Effector memory CD8-positive, alpha-beta T cell (primary cell): ENCODE results near the gene ZMYM4.
"Not testable (repeated sequence)": the region's sequence is repeated elsewhere in the genome, so short reads cannot be mapped to it uniquely, and the experiment has no call there.

Experiments used
- ATAC-seq: fragments of 150-1000 bp; cut with Tn5 transposase; replicated peaks from 2 replicates; pipeline ENCODE4 v1.10.0; 2021; ENCODE audit warnings: mild to moderate bottlenecking, moderate library complexity
- DNase-seq, 3 experiments: peaks; one replicate each; pipeline ENCODE4 v3.0.0; 2021
- H3K27ac Mint-ChIP-seq, 2 donors: one replicate each; pipeline ENCODE4 v1.8.0; 2022; ENCODE audit warnings: mild to moderate bottlenecking in 2 of 2, mixed read lengths in 2 of 2, moderate library complexity in 2 of 2
- H3K27me3 Mint-ChIP-seq, 2 donors: one replicate each; pipeline ENCODE4 v1.8.0; 2022; ENCODE audit warnings: mixed read lengths in 2 of 2
- H3K36me3 Mint-ChIP-seq: one replicate; pipeline ENCODE4 v1.8.0; 2022; ENCODE audit warnings: mild to moderate bottlenecking, moderate library complexity, mixed read lengths; ENCODE audit not compliant: insufficient read depth
- H3K4me1 Mint-ChIP-seq, 2 donors: one replicate each; pipeline ENCODE4 v1.8.0; 2022; ENCODE audit warnings: low read depth in 2 of 2, mixed read lengths in 2 of 2
- H3K4me3 Mint-ChIP-seq, 2 donors: one replicate each; pipeline ENCODE4 v1.8.0; 2022; ENCODE audit warnings: mild to moderate bottlenecking in 2 of 2, mixed read lengths in 2 of 2, moderate library complexity in 2 of 2
- H3K9me3 Mint-ChIP-seq, 2 donors: one replicate each; pipeline ENCODE4 v1.8.0; 2022; ENCODE audit warnings: mixed read lengths in 2 of 2

The ZMYM4 gene

DNA sequence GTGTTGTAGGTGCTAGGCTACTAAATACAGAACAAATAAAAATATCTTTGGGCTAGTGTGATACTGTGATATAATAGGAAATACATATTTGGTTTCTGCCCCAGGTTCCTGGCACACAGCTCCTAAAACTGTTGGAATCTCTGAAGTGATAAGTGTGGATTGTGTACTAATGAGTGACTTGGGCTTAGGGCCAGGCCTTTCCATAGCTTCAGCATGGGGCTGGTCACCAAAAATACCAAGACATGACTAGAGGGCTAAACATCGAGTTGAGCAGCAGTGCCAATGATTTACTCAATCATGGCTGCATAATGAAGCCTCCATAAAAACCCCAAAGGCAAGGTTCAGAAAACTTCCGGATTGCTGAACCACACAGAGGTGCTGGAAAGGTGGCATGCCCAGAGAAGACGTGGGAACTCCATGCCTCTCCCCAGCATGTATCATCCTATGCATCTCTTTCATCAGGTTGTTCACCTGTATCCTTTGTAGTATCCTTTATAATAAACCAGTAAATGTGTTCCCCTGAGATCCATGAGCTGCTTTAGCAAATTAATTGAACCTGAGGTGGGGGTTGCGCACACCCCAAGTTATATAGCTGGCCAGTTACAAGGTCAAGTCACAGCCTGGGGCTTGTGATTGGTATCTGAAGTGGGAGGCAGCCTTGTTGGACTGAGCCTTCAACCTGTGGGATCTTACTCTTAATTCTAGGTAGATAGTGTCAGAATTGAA is 51.6 kb downstream of the ZMYM4 start:
- H3K36me3 Mint-ChIP-seq, result peaks cover 8% of the 10 kb centered on the region
- peak overlapping the region in 1 of 2 donors; percentile 1 for H3K27ac Mint-ChIP-seq
- ATAC-seq, result no peak

DNA sequence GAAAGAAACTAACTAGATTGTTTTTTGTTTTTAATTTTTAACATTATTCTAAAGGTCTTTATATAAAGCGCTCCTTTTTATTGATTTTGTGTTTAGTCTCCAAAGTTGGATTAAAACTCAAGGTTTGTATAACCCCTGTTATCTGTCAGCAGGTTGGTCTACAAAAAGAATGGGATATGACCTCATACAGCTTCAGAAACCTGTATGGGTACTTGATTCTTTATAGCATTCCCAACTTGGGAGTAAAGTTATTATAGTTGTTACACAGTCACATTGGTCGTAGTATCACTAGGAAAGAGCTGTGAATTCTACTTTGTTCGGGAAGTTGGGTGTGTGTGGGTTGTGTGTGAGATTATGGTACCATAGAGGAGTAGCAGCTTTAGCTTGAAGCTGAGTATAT is 52.4 kb downstream of the ZMYM4 start:
- ATAC-seq, result no peak
- Mint-ChIP-seq H3K36me3 (peaks cover 8% of the 10 kb centered on the region), H3K9me3 (no peaks in the 10 kb centered on the region), H3K4me1 (peaks cover 13 to 14% of the 10 kb centered on the region in 2 donors), H3K27ac (no peak overlapping the region), H3K4me3 (no peak overlapping the region), H3K27me3 (no peaks in the 10 kb centered on the region)
- no peak for DNase-seq

More for the DNA sequence above, 51.6 kb downstream of the ZMYM4 start:
- peaks cover 13 to 14% of the 10 kb centered on the region in 2 donors for H3K4me1 Mint-ChIP-seq
- no peaks in the 10 kb centered on the region for H3K27me3 Mint-ChIP-seq
- DNase-seq, result no peak
- no peaks in the 10 kb centered on the region for H3K9me3 Mint-ChIP-seq
- no peak overlapping the region for H3K4me3 Mint-ChIP-seq

DNA sequence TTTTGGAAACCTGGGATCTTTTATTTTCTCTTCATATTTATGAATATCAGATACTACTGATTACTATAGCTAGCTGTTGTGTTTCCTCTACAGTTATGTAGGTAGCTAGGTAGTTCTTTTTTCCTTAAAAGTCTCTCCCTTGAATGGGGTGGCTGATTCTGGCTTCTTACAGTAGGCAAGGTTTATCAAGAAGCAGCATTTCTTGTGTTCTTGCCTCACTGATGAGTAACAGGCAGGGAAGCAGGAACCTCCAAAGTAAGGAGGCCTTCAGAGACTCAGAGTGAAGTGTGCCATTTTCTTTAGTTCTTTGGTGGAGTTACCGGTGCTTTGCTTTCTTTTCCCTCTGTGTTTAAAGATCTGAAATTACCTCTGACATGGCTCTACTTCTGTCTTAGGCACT is 56.0 kb downstream of the ZMYM4 start:
- Mint-ChIP-seq H3K4me3 (no peak overlapping the region), H3K36me3 (peaks cover 5% of the 10 kb centered on the region), H3K9me3 (no peaks in the 10 kb centered on the region), H3K4me1 (peaks cover 13 to 17% of the 10 kb centered on the region in 2 donors), H3K27me3 (no peaks in the 10 kb centered on the region), H3K27ac (peak overlapping the region; percentile 42 to 75)
- no peak for DNase-seq
- no peak for ATAC-seq

DNA sequence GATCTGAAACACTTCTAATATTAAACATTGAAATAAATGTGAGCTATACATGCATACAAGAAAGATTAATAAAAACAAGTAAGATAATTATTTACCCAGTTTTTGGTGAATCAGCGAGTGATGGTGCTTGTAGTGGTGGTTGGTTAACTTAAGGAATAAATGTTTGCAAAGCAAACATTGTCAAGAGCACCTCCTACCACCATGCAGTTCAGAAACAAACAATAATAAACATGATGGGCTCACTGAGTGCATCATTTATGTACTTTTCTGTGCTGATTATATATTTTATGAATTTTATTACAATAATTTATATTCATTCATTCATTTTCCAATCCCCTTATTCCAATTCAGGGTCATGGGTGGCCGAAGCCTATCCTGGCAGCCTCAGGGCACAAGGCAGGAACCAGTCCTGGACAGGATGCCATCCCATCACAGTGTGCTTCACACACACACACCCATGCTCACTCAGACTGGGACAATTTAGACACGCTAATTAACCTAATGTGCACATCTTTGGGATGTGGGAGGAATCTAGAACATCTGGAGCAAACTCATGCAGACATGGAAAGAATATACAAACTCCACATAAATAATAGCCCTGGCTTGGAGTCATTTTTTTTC is 57.8 kb downstream of the ZMYM4 start:
- peaks cover 8 to 10% of the 10 kb centered on the region in 2 donors for H3K4me1 Mint-ChIP-seq
- ATAC-seq (no peak), DNase-seq (no peak)
- H3K27ac Mint-ChIP-seq, result peak overlapping the region in 1 of 2 donors; percentile 20
- H3K36me3 Mint-ChIP-seq, result peaks cover 5% of the 10 kb centered on the region
- H3K4me3 Mint-ChIP-seq, result no peak overlapping the region
- H3K27me3 Mint-ChIP-seq, result no peaks in the 10 kb centered on the region
- no peaks in the 10 kb centered on the region for H3K9me3 Mint-ChIP-seq

DNA sequence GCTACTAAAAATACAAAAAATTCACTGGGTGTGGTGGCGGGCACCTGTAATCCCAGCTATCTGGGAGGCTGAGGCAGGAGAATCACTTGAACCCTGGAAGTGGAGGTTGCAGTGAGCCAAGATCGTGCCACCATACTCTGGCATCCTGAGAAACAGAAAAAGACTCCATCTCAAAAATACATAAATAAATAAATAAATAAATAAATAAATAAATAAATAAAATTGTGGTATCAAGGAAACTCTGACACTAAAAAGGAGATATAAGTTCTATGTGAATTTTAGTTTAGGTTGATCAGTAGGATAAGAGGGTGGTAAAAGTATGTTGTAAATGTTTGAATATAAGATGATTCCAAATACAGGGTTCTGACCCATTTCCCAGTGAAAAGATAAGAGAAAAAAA is 63.1 kb downstream of the ZMYM4 start:
- not testable (repeated sequence) for H3K4me3 Mint-ChIP-seq, H3K27ac Mint-ChIP-seq, H3K9me3 Mint-ChIP-seq, H3K27me3 Mint-ChIP-seq, DNase-seq, H3K36me3 Mint-ChIP-seq, ATAC-seq, H3K4me1 Mint-ChIP-seq

DNA sequence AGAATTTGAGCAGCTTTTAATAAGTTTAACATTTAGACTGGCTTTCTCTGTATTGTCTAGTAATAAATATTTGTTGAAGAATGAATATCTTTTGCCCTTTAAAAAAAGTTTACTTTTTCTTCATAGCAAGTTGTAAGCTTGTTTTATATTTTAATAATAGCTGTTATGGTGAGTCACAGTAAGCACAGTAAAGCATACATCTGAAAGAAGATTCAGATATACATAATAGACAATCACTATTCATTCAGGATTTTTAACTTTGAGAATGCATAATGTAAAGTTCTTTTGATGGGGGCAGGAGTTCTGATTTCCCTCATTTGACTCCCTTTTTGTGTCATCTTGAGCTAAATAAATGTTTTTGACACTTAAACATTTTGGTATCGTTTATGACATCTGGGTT is 66.0 kb downstream of the ZMYM4 start:
- Mint-ChIP-seq H3K9me3 (no peaks in the 10 kb centered on the region), H3K27ac (no peak overlapping the region), H3K4me1 (peaks cover 0 to 3% of the 10 kb centered on the region in 2 donors), H3K36me3 (peaks cover 4% of the 10 kb centered on the region), H3K27me3 (no peaks in the 10 kb centered on the region), H3K4me3 (no peak overlapping the region)
- no peak for ATAC-seq
- no peak for DNase-seq

DNA sequence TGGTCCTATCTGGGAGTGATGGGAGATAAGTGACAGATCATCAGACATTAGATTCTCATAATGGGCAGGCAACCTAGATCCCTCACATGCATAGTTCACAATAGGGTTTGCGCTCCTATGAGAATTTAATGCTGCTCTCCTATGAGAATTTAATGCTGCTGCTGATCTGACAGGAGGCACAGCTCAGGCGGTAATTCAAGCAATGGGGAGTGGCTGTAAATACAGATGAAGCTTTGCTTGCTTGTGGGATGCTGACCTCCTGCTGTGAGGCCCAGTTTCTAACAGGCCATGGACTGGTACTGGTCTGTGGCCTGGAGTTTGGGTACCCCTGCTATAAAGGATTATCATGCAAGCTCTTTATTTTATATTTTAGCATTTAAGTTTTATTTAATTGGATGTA is 72.0 kb downstream of the ZMYM4 start:
- ATAC-seq (no peak), DNase-seq (no peak)
- H3K27me3 Mint-ChIP-seq, result no peaks in the 10 kb centered on the region
- no peaks in the 10 kb centered on the region for H3K9me3 Mint-ChIP-seq
- H3K27ac Mint-ChIP-seq, result no peak overlapping the region
- H3K4me3 Mint-ChIP-seq, result no peak overlapping the region
- peaks cover 5 to 14% of the 10 kb centered on the region in 2 donors for H3K4me1 Mint-ChIP-seq
- no peaks in the 10 kb centered on the region for H3K36me3 Mint-ChIP-seq

DNA sequence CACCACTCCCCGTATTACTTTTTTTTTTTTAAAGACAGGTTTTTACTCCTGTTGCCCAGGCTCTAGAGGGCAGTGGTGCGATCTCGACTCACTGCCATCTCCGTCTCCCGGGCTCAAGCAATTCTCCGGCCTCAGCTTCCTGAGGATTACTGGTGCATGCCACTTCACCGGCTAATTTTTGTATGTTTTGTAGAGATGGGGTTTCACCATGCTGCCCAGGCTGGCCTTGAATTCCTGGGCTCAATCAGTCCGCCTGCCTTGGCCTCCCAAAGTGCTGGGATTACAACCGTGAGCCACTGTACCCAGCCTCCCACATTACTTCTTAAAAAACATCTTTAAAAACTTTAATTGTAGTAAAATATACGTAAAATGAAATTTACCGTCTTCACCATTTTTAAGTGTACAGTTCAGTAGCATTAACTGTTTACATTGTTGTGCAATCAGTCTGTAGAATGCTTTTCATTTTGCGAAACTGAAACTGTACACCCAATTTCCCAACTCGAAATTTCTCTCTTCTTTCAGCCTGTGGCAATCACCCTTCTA is 77.0 kb downstream of the ZMYM4 start:
- DNase-seq (no peak), ATAC-seq (no peak)
- Mint-ChIP-seq H3K9me3 (no peaks in the 10 kb centered on the region), H3K27ac (no peak overlapping the region), H3K4me1 (peaks cover 8 to 16% of the 10 kb centered on the region in 2 donors), H3K4me3 (no peak overlapping the region), H3K27me3 (no peaks in the 10 kb centered on the region), H3K36me3 (peaks cover 2% of the 10 kb centered on the region)

DNA sequence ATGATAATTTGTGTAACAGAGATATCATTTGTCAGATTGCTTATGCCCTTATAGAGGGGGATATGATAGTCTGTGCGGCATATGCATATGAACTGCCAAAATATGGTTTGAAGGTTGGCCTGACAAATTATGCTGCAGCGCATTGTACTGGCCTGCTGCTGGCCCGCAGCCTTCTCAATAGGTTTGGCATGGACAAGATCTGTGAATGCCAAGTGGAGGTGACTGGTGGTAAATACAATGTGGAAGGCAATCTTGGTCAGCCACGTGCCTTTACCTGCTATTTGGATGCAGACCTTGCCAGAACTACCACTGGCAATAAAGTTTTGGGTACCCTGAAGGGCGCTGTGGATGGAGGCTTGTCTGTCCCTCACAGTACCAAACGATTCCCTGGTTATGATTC is 82.4 kb downstream of the ZMYM4 start:
- Mint-ChIP-seq H3K4me3 (no peak overlapping the region), H3K36me3 (peaks cover 2% of the 10 kb centered on the region), H3K27me3 (no peaks in the 10 kb centered on the region), H3K27ac (peak overlapping the region in 1 of 2 donors; percentile 11), H3K4me1 (peaks cover under 1 to 13% of the 10 kb centered on the region in 2 donors), H3K9me3 (no peaks in the 10 kb centered on the region)
- no peak for DNase-seq
- ATAC-seq, result no peak

DNA sequence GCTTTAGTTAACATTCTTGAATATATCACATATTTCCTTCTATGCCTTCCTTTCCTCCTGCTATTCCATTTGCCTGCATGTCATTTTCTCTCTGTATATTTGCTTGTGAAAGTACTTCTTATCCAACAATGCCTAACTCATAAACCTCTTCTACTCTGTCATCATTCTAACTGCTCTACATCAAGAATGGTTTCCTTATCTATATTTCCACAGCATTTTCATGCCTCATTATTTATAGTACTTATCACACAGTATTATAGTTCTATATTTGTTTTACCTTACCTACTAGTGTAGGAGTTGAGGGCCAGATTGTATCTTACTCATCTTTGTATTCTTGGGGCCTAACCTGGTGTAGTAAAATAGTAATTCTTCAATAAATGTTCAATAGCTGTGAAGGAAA is 91.5 kb downstream of the ZMYM4 start:
- H3K4me3 Mint-ChIP-seq, result no peak overlapping the region
- ATAC-seq (no peak), DNase-seq (no peak)
- peaks cover 0 to 12% of the 10 kb centered on the region in 2 donors for H3K4me1 Mint-ChIP-seq
- peaks cover 16% of the 10 kb centered on the region for H3K36me3 Mint-ChIP-seq
- no peaks in the 10 kb centered on the region for H3K9me3 Mint-ChIP-seq
- H3K27me3 Mint-ChIP-seq, result no peaks in the 10 kb centered on the region
- H3K27ac Mint-ChIP-seq, result no peak overlapping the region

DNA sequence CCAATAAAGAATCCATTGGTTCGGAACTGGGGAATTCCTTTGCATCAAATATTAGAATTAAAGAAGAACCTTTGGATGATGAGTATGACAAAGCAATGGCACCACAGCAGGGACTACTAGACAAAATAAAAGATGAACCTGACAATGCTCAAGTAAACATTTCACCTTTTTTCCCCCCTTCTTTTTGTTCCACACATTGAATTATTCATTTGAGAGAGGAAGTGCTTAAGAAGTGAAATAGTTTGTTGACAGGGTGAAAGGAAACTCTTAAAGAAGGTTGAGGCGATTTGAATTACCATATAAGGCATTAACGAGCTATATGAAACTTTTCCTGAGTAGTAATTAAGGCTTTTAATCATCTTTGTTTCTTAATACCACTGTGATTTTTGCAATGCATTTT is 93.1 kb downstream of the ZMYM4 start:
- H3K9me3 Mint-ChIP-seq, result no peaks in the 10 kb centered on the region
- no peak for DNase-seq
- H3K27ac Mint-ChIP-seq, result no peak overlapping the region
- H3K4me3 Mint-ChIP-seq, result no peak overlapping the region
- H3K36me3 Mint-ChIP-seq, result peaks cover 18% of the 10 kb centered on the region
- H3K4me1 Mint-ChIP-seq, result peaks cover 0 to 12% of the 10 kb centered on the region in 2 donors
- no peaks in the 10 kb centered on the region for H3K27me3 Mint-ChIP-seq
- no peak for ATAC-seq

DNA sequence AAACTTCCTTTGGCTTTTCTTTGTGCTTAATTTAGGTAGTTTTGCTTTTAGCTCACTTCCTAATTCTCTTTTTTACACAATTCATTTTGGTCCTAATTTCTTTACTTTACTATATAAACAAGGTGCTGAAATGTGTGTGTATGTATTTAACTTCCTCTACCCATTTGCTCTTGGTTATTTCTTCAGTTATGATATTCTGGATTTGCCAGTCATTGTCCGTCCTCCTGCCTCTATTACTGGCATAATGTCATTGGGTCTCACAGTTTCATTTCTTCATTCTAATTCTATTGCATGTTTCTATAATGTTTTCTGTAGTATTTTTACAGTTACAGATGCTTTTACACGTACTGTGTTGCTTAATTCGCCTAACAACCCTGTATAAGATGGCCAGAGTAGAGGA is 96.2 kb downstream of the ZMYM4 start:
- no peak overlapping the region for H3K4me3 Mint-ChIP-seq
- no peaks in the 10 kb centered on the region for H3K9me3 Mint-ChIP-seq
- H3K27ac Mint-ChIP-seq, result no peak overlapping the region
- H3K27me3 Mint-ChIP-seq, result no peaks in the 10 kb centered on the region
- DNase-seq (no peak), ATAC-seq (no peak)
- H3K36me3 Mint-ChIP-seq, result peaks cover 27% of the 10 kb centered on the region
- peaks cover 0 to 7% of the 10 kb centered on the region in 2 donors for H3K4me1 Mint-ChIP-seq

DNA sequence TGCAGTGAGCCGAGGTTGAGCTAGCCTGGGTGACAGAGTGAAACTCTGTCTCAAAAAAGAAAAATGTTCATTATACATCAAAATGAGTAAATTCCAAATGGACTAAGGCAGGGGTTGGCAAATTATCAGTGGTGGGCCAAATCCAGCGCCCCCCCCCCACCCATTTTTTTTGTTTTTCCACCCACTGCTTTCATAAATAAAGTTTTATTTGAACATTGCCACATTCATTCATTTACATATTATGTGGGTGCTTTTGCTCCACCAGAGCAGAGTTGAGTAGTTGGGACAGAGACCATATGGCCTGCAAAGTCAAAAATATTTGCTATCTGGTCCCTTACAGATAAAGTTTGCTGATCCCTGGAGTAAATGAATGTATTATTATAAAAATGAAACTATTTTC is 99.4 kb downstream of the ZMYM4 start:
- no peaks in the 10 kb centered on the region for H3K27me3 Mint-ChIP-seq
- H3K4me1 Mint-ChIP-seq, result no peaks in the 10 kb centered on the region
- no peak overlapping the region for H3K27ac Mint-ChIP-seq
- H3K9me3 Mint-ChIP-seq, result no peaks in the 10 kb centered on the region
- H3K36me3 Mint-ChIP-seq, result peaks cover 22% of the 10 kb centered on the region
- no peak for ATAC-seq
- no peak for DNase-seq
- H3K4me3 Mint-ChIP-seq, result no peak overlapping the region
